SU-DHL-6 (cell line): Measurements from ENCODE around the gene MSH2.

Experiments used
- H2AFZ ChIP-seq: fragments of 200-600 bp; sonication (generic); 2 replicates; pipeline ENCODE4 v1.6.1; 2014; ENCODE audit warnings: low read depth, mild to moderate bottlenecking, moderate library complexity, mixed read lengths, antibody characterized with exemption, low read length; ENCODE audit not compliant: severe bottlenecking
- H3F3A ChIP-seq: fragments of 200-600 bp; shearing (Covaris generic); 2 replicates; pipeline ENCODE4 v1.6.0; 2016; ENCODE audit warnings: antibody characterized with exemption, mild to moderate bottlenecking; ENCODE audit not compliant: insufficient read depth
- H3K27ac ChIP-seq: fragments of 200-600 bp; sonication (generic); 2 replicates; pipeline ENCODE4 v1.5.1; 2016; ENCODE audit warnings: low read depth, mild to moderate bottlenecking, low read length, moderate library complexity, mixed read lengths
- H3K27me3 ChIP-seq: fragments of 200-600 bp; sonication (generic), shearing (Covaris generic); 2 replicates; pipeline ENCODE4 v1.6.0; 2014; ENCODE audit warnings: mild to moderate bottlenecking, low read length
- H3K36me3 ChIP-seq: fragments of 200-600 bp; sonication (generic); 2 replicates; pipeline ENCODE4 v1.6.1; 2014; ENCODE audit warnings: mild to moderate bottlenecking, low read length, mixed read lengths
- H3K4me2 ChIP-seq: fragments of 300-600, 200-600 bp; shearing (Covaris generic), sonication (generic); 2 replicates; pipeline ENCODE4 v1.6.0; 2014; ENCODE audit warnings: low read length, low read depth, mild to moderate bottlenecking; ENCODE audit not compliant: poor library complexity, severe bottlenecking
- H3K4me3 ChIP-seq: fragments of 200-600 bp; sonication (generic); 2 replicates; pipeline ENCODE4 v1.5.1; 2014; ENCODE audit warnings: antibody characterized with exemption, low read length, mild to moderate bottlenecking, mixed read lengths; ENCODE audit not compliant: insufficient read depth, poor library complexity, severe bottlenecking
- H3K79me2 ChIP-seq: fragments of 200-600 bp; sonication (generic); 2 replicates; pipeline ENCODE4 v1.6.1; 2014; ENCODE audit warnings: mild to moderate bottlenecking, low read length, moderate library complexity; ENCODE audit not compliant: insufficient read depth
- H3K9ac ChIP-seq: fragments of 200-600 bp; sonication (generic); 2 replicates; pipeline ENCODE4 v1.7.0; 2014; ENCODE audit warnings: mild to moderate bottlenecking, low read length
- H3K9me2 ChIP-seq: fragments of 200-600 bp; sonication (generic); replicated peaks from 2 replicates; pipeline ENCODE4 v1.6.1; 2014; ENCODE audit warnings: low read length; ENCODE audit not compliant: insufficient read depth
- H3K9me3 ChIP-seq: fragments of 200-600 bp; sonication (generic); 2 replicates; pipeline ENCODE4 v1.6.1; 2014; ENCODE audit warnings: low read length, mixed read lengths; ENCODE audit not compliant: insufficient read depth
- H4K20me1 ChIP-seq: fragments of 200-600 bp; sonication (generic); 2 replicates; pipeline ENCODE4 v1.6.1; 2014; ENCODE audit warnings: low read depth, mild to moderate bottlenecking, antibody characterized with exemption, low read length, moderate library complexity, mixed read lengths
- EZH2phosphoT487 ChIP-seq: fragments of 200-600 bp; sonication (generic), shearing (Covaris generic); conservative IDR thresholded peaks from 2 replicates; pipeline ENCODE4 v1.6.1; 2018; ENCODE audit warnings: mild to moderate bottlenecking, antibody characterized with exemption, low read length, moderate library complexity, mixed read lengths
- TF ChIP-seq, protein P1 (sequence below): fragments of 200-600 bp; sonication (generic); IDR thresholded peaks from one replicate; pipeline ENCODE4 v1.5.1; 2017; ENCODE audit warnings: antibody characterized with exemption, mild to moderate bottlenecking, low read length, moderate library complexity; ENCODE audit not compliant: insufficient read depth, poor library complexity, severe bottlenecking

Gene MSH2

DNA sequence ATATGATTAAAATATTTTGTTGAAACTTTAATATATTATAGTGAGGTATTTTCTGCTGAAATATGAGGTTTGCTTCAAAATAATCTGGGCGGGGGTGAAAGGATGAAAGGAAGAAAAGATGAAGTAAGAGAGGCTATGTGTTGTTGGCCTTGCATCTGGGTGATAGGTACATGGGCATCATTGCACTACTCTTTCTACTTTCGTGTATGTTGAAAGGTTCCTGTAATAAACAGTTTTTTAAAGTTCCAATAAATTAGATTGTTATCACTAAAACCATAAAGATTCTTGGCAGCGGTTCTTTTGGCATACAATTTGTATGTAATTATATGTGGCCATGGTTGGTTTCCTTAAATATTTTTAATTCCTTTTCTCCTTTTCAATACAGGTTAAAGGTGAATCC, 23.6 kb upstream of the MSH2 start:
- Histone ChIP-seq H3K36me3 (no peaks in the 10 kb centered on the region), H4K20me1 (no peaks in the 10 kb centered on the region), H3K27ac (no peak overlapping the region), H3K79me2 (no peaks in the 10 kb centered on the region), H3F3A (no peaks in the 10 kb centered on the region), H3K9ac (no peak overlapping the region), H3K9me2 (no peaks in the 10 kb centered on the region), H3K4me3 (no peak overlapping the region), H2AFZ (no peak overlapping the region), H3K27me3 (no peaks in the 10 kb centered on the region), H3K9me3 (no peaks in the 10 kb centered on the region), H3K4me2 (no peak overlapping the region)
- no peak for TF ChIP-seq EZH2phosphoT487
- TF ChIP-seq, protein P1, sequence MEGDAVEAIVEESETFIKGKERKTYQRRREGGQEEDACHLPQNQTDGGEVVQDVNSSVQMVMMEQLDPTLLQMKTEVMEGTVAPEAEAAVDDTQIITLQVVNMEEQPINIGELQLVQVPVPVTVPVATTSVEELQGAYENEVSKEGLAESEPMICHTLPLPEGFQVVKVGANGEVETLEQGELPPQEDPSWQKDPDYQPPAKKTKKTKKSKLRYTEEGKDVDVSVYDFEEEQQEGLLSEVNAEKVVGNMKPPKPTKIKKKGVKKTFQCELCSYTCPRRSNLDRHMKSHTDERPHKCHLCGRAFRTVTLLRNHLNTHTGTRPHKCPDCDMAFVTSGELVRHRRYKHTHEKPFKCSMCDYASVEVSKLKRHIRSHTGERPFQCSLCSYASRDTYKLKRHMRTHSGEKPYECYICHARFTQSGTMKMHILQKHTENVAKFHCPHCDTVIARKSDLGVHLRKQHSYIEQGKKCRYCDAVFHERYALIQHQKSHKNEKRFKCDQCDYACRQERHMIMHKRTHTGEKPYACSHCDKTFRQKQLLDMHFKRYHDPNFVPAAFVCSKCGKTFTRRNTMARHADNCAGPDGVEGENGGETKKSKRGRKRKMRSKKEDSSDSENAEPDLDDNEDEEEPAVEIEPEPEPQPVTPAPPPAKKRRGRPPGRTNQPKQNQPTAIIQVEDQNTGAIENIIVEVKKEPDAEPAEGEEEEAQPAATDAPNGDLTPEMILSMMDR, result no peak

DNA sequence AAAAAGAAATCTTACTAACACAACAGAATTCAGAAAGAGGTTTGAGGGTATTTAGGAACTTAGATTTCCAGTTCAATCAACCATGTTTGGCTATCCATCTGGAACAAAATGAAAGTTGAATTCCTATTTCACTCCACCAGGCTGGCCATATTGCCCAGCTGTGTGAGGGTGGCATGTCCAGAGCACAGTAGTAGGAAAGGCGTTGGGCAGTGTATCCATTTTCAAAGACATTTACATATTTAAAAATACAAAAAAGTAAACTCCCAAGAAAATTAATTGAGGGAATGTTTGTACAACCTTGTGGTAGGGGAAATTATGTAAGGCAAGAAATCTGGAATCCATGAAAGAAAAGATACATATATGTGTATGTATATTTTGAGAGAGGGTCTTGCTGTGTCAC, 21.5 kb upstream of the MSH2 start:
- Histone ChIP-seq H3K27me3 (no peaks in the 10 kb centered on the region), H3K27ac (no peak overlapping the region), H3F3A (no peaks in the 10 kb centered on the region), H3K9me2 (no peaks in the 10 kb centered on the region), H3K9me3 (no peaks in the 10 kb centered on the region), H3K9ac (no peak overlapping the region), H2AFZ (no peak overlapping the region), H3K4me3 (no peak overlapping the region), H3K79me2 (no peaks in the 10 kb centered on the region), H3K4me2 (no peak overlapping the region), H3K36me3 (no peaks in the 10 kb centered on the region), H4K20me1 (no peaks in the 10 kb centered on the region)
- TF ChIP-seq, protein P1, result no peak
- TF ChIP-seq EZH2phosphoT487, result no peak

DNA sequence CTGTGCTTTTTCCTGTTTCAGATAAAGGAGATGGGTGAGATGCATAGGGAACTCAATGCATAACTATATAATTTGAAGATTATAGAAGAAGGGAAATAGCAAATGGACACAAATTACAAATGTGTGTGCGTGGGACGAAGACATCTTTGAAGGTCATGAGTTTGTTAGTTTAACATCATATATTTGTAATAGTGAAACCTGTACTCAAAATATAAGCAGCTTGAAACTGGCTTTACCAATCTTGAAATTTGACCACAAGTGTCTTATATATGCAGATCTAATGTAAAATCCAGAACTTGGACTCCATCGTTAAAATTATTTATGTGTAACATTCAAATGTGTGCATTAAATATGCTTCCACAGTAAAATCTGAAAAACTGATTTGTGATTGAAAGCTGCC, 16.4 kb upstream of the MSH2 start:
- no peak overlapping the region for H3K27ac ChIP-seq
- TF ChIP-seq EZH2phosphoT487, result no peak
- TF ChIP-seq, protein P1, result no peak
- H3K36me3 ChIP-seq, result no peaks in the 10 kb centered on the region
- H3K4me2 ChIP-seq, result no peak overlapping the region
- H3K27me3 ChIP-seq, result no peaks in the 10 kb centered on the region
- H3K9me3 ChIP-seq, result no peaks in the 10 kb centered on the region
- no peaks in the 10 kb centered on the region for H4K20me1 ChIP-seq
- H2AFZ ChIP-seq, result no peak overlapping the region
- no peak overlapping the region for H3K4me3 ChIP-seq
- no peaks in the 10 kb centered on the region for H3F3A ChIP-seq
- H3K79me2 ChIP-seq, result no peaks in the 10 kb centered on the region
- H3K9ac ChIP-seq, result no peak overlapping the region
- H3K9me2 ChIP-seq, result no peaks in the 10 kb centered on the region
